Measurements from ENCODE around the gene NRG3.

The NRG3 gene

GRCh38 chr10:82515256-82515655 is 640.3 kb downstream of the NRG3 start:
- no peak for DNase-seq

- DNase-seq = no peak
Observed at GRCh38 chr10:82529062-82529461, 654.1 kb downstream of the NRG3 start.

- no peak for DNase-seq
Observed at GRCh38 chr10:82535457-82535856, 660.5 kb downstream of the NRG3 start.

GRCh38 chr10:82536668-82537067 is 661.7 kb downstream of the NRG3 start:
- no peak for DNase-seq

GRCh38 chr10:82538272-82538671 is 663.3 kb downstream of the NRG3 start:
- no peak for DNase-seq

GRCh38 chr10:82543631-82544030 is 668.6 kb downstream of the NRG3 start:
- DNase-seq = no peak

- no peak for DNase-seq
Observed at GRCh38 chr10:82544377-82544776, 669.4 kb downstream of the NRG3 start.

GRCh38 chr10:82551506-82551905 is 676.5 kb downstream of the NRG3 start:
- DNase-seq = no peak

- DNase-seq = no peak
Observed at GRCh38 chr10:82552267-82552666, 677.3 kb downstream of the NRG3 start.

- DNase-seq = no peak
Observed at GRCh38 chr10:82554381-82554780, 679.4 kb downstream of the NRG3 start.

GRCh38 chr10:82558014-82558607 is 683.1 kb downstream of the NRG3 start:
- DNase-seq = no peak

GRCh38 chr10:82564353-82565196 is 689.6 kb downstream of the NRG3 start:
- no peak for DNase-seq

- DNase-seq = no peak
Observed at GRCh38 chr10:82565197-82565575, 690.2 kb downstream of the NRG3 start.

GRCh38 chr10:82572744-82573143 is 697.8 kb downstream of the NRG3 start:
- no peak for DNase-seq

GRCh38 chr10:82574081-82574480 is 699.1 kb downstream of the NRG3 start:
- no peak for DNase-seq

GRCh38 chr10:82575318-82575717 is 700.3 kb downstream of the NRG3 start:
- DNase-seq = no peak

- DNase-seq = no peak
Observed at GRCh38 chr10:82576093-82576492, 701.1 kb downstream of the NRG3 start.

- DNase-seq = no peak
Observed at GRCh38 chr10:82581940-82582339, 706.9 kb downstream of the NRG3 start.

GRCh38 chr10:82591421-82591820 is 716.4 kb downstream of the NRG3 start:
- DNase-seq = no peak

- DNase-seq = no peak
Observed at GRCh38 chr10:82597840-82598239, 722.8 kb downstream of the NRG3 start.

- no peak for DNase-seq
Observed at GRCh38 chr10:82609845-82610244, 734.9 kb downstream of the NRG3 start.

GRCh38 chr10:82618007-82618406 is 743.0 kb downstream of the NRG3 start:
- DNase-seq = no peak

- DNase-seq = no peak
Observed at GRCh38 chr10:82621680-82622079, 746.7 kb downstream of the NRG3 start.

- DNase-seq = no peak
Observed at GRCh38 chr10:82622479-82622878, 747.5 kb downstream of the NRG3 start.
